Suppressor macrophage (primary cell): ENCODE results near the gene RGS6.
A peak's percentile ranks its signal among the peaks of the same experiment; 100 is the strongest.

Source experiments
- DNase-seq, 4 experiments: peaks; one replicate each; pipeline ENCODE4 v3.0.0-alpha.2; 2020 to 2022

Gene RGS6

DNA sequence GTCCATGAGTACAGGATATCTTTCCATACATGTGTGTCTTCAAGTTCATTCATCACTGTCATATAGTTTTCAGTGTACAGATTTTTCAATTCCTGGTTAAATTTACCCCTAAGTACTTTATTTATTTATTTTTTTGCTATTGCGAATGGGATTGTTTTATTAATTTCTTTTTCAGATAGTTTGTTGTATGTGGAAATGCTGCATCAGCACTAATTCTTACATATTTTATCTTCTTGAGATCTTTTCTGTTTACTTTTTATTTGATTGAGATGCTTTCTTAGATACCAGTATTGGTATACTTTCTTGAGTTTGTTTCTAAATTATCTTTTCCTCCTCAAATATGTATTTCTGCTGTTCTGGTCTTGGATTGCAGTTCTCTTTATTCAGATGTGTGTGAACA is 148.9 kb downstream of the RGS6 start:
- DNase-seq, result no peak

DNA sequence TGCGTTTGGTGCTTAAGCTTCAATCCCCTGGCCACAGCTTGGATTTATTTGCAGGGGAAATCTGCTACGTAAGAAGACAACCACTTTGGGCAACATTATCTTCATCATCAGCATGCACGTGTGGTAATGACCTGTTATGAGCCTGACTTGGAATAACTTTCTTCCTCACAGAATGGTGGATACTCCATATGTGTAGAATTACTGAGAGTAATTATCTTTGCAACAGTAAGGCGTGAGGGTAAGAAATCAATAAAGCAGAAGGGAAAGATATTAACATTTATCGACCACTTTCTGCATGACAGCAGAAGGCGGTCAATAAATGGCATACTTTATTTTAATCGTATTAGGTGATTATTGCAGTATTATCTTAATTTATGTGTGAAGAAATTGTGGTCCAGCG is 152.7 kb downstream of the RGS6 start:
- no peak for DNase-seq

DNA sequence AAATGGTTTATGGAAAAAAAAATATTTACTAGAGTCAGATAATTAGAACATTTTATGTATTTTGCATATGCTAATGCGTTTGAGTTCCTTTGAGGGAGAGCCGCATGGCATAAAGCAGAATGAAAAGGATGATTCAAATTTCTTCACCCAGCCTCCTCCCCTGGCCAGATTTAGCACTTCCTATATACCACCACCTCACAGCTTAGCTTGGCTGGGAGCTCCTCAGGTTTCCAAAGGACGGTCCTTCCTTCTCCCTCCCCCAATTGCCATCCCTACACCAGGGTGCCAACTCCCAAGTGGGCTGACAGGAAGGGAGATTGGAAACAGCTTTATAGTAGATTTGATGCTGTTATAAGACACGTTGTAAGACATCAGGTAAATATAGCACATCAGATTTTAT is 157.4 kb downstream of the RGS6 start:
- no peak for DNase-seq

DNA sequence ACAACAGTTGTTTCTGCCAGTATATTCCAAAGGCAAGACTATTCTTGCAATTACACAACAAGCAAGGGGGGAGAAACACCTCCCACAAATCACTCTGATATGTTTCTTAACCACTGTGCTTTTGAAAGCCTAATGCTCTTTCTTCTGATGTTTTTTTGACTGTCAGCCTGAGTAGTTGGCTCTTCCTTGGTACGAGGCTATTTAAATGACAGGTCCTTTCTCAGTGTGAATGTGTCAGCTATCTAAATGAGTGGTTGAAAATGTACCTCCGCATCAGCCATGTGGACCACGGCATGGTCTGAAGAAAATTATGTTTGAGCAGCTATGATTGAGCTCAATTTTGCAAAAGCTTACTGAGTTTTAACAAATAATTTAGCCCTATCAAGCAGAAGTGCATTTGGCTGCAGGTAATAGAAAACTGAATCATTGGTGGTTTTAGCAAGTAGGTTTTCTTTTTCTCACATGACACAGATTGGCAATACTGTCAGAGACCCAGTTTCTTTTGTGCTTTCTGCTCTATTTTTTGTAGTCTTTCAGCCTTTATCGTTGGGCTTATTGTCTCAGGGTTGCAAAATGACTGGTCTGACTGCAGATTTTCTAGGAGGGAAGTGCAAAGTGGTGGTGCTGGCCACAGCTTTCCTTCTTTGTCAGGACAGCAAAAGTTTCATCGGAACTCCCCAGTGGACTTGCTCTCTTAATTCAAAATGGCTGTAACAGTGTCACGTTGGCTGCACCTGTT is 162.8 kb downstream of the RGS6 start:
- DNase-seq, result no peak

DNA sequence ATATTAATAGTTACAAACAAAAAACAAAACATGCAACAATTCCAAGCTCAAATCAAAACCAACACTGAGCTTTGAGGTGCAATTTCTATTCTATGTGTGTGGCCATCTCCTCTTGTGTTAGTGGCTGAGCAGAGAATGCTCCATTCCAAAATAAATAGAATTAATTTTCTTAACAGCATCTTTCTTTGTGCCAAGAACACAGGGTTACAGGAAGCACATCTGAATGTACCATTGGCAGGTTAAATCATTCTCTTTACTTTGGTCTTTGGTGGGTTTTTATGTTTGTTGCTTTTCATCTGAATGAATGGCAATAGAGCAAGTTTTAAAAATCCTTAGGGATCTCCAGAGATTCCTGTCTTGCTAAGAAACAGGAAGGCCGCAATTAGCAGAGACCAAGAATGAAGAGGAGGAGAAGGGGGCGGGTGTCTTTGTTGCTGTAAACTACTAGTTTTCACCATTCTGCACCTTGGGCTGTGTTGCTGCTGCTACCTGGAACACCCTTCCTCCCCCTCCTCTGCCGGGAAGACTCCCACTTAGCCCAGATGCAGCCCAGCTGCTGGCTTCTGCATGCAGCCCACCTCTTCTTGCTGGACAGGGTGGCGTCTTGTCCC is 165.0 kb downstream of the RGS6 start:
- DNase-seq, result no peak

DNA sequence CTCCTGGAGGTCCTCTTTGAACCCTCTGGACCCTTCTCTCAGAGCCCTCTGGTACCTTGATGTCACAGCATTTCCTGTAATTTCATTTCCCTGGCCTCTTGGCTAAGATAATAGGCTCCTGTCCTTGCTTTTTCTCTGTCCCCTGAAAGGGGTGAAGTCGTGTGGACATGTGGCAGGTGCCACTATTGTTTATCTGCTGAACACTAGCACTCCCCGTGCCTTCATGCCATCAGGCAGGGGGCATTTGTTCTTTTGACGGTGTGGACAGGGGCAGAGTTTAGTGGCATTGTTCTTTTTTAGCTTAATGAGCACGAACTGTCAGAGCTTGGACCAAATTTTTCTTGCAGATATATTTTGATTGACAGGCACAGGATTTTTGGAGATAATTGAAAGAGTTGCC is 166.0 kb downstream of the RGS6 start:
- DNase-seq, result no peak

DNA sequence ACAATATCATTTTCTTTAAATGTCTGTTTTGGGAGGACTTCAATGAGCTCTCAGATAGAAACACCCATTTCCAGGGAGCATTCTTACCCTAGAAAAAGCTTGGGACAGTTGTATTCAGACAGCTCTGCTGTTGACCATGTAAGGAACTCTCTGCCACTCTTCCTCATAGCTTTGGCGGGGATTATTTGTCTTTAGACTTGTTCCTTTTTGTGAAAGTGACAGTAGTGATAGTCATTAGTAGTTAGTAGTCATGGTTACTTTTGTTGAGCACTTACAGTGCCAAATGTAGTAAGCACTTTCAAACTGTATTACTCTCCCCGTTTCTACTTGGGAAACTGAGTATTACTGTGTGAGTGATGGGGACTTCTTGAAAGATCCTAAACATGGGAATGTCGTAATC is 167.3 kb downstream of the RGS6 start:
- DNase-seq, result no peak

DNA sequence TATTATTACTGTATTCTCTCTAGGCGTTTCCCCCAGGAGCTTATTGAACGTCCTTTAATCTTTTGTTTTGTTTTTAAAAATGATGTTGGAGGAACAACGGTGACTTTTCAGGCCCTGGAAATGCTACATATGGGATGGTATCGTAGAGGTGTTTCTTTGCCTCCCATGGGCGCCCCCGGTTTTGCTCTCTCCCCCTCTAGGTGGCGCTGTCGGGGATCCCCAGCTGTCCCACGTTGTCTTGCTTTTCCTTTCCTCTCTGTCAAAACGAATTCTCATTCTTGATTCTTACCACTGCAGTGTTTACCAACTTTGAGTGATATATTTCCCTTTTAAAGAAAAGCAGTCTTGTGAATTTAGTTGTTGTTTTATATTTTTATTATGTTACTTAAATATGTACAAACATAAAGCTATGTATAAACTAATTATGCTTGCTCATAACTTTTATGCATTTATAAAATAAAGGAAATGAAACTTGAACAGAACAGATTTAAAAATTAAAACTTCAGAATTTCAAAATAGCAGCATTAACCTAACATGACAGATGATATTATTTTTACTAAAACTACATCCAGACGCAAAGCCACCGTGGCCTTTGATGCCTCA is 171.9 kb downstream of the RGS6 start:
- DNase-seq, result peak; percentile 57 to 76 (median 65)

DNA sequence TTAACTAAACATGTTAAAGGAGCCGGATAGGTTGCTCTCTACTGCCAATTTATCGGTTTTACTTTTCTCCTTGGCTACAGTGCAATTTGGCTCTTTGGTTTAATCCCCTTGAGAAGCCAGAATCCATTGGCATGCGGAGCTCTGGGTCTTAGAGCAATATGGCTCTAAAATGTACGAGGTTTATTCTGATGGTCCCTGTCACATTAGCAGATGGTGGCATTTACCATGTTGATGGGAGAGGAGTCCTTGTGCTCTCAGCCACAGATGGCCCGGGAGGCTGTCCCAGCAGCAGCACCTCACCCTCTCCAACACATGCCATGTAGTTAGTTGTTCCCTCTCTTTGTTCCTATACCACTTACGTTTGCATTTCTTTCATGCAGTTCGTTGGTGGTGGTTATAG is 179.7 kb downstream of the RGS6 start:
- no peak for DNase-seq

DNA sequence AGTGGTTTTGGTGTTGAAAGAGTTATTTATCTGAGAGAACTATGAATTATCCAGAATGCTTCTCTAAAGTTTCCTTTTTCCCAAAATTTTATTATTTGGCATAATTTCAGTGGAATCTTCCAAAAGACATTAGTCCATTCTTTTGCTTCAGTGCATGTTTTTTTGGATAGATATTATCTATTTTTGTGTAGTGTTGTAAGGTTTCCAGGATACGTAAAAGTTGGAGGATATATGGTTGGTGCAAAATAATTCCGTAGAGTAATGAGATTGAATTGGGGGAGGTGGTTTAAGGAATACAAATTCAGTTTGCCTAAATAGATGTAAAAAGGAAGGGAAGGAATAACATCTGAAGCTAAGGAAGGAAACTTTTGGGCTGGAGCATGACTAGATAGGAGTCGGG is 186.6 kb downstream of the RGS6 start:
- DNase-seq, result no peak

DNA sequence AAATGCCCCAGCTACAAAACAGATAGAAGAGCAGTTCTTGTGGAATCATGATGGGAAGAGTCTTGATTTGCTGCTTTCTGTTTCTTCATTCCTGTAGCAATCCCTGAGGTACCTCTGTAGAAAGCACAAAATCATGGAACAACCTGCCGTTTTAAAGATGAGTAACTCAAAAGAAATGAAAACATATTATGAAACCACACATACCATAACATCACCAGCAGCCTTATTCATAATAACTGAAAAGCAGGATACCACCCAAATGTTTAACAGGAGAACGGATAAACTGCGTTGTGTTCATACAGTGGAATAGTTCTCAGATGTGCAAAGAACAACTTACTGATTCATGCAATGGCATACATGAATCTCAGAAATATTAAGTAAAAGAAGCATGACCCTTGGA is 188.1 kb downstream of the RGS6 start:
- no peak for DNase-seq

DNA sequence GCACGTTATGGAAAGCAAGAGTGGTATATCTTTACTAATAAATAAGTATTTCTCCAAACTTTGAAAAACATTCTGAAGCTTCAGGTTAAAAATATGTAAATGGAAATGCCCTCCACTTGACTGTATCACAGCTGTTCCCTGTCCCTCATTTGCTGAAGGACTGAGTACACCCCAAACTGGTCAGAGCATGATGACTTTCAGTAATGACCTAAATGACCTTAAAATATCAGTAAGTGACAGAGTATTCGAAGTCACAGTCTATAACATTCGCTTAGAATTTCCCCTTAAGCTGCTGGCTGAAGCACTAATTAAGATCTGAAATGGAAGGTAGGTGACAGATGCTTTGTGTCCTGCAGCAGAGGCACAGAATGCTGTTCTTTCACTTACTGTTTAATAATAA is 191.5 kb downstream of the RGS6 start:
- no peak for DNase-seq

DNA sequence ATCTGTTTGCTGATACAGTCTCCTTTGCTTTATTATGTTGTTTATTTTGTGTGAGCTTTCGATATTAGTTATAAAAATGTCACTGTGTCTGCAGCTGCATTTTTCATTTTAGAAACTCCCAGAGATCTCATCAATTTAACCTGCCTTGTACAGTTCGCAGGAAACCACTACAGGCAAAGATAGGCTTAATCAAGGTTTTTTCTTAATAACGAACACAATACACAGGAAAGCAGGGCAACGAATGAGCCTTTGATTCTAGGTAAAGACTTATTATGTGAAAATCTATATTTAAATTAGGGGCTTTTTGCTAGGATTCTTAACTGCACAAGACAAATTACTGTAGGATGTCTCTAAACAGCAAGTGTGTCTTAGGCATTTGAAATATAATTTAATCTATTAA is 191.9 kb downstream of the RGS6 start:
- no peak for DNase-seq

DNA sequence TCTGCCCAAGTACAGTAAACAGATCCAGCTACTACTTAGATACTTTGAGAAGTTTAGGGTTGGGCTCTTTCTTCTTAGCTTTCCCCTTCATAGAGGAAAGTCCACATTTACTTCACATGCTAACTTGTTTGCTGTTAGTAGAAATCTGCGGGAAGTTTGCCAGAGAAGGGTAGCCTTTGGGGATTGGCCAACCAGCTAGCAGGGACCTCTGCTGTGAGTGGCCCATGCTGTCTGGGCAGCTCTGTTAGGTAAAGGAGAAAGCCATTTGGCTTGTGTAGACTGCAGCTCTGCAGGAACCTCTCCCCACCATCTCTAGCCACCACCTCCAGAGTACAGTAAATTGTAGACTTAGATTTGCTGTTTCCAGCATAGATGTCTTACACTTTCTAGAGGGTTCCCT is 193.9 kb downstream of the RGS6 start:
- DNase-seq, result no peak

DNA sequence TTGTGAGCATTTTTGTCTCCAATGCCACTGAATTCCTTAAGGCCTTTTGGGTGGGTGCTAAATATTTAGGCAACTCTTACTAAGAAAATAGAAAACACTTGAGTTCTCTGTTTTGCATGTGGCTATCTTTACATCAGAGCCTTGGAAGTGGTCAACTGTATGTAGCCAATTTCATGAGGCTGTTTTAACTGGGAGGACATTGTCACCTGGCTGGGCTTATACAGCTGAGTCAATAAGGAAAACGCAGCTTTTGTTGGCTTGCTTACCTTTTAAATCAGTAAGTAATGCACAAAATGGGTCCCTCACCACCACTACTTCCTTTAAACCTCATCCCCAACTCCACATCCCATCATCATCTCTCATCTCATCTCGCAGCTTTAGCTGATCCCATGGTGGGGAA is 194.3 kb downstream of the RGS6 start:
- DNase-seq, result no peak

DNA sequence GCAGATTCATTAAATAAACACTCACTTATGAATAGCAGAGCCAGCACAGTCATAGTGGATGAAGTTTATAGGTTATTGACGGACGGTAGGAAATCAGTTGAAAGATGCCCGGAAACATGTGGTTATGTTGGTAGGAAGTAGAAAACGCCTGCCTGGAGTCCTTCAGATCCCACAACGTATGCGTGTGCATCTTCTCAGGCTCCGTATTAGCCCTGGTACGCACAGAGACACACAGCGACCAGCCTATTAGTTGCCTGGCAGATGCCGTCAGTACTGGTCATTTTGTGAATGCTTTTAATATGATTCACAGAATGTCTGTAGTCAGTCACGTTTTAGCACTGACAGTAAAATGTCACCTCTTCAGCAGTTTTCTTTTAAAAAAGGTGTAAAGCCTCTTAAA is 196.4 kb downstream of the RGS6 start:
- DNase-seq, result no peak

DNA sequence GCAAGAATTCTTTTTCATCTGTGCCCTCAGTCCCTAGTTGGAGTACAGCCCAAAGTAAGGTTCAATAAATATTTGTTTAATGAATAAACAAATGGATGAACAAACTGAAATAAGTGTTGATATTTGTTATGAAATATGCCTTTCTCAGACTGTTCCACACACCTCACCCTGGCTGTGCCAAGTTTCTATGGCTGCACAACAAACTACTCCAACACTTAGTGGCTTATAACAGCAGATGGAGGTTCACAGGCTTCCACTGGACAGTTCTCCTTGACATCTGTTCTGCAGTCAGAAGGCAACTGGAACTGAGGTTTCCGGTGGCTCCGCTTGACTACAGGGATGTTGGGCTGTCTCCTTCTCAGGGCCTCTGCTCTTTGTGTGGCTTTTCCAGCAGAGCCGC is 197.1 kb downstream of the RGS6 start:
- no peak for DNase-seq

DNA sequence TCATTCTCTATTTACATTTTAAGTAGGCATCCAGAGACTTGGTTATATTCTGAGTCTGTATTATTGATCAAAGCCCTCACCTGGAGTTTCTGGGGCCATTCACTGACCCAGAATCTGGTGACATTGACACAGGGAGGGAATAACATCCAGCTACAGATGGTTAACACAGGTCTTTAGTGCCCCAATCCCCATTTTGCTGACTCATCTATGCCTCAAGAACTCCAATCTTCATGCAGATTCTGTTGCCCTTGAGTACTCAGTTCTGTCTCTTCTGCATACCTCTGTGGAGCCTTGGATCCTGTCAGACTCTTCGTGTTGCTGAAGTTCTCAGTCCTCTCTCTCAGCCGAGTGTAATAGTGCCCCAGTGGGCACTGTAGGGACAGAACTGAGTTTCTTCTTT is 208.9 kb downstream of the RGS6 start:
- no peak for DNase-seq

DNA sequence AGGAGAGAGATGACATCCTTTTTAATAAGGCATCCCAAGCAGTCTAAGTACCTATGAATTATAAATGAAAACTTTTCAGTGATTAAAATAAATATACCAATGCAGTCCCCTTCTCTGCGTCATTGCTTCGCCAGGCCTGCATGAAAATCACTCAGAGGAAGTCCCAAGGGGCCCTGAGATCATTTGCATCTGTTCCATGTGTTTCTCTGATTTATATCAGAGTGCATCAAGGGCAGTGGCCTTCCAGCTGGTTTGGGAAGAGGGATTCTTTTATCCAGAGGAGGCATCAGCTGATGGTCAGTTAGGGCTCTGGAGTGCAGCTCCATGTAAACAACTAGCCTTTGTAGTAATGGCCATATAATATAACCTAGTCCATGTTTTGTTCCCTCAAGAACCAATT is 210.1 kb downstream of the RGS6 start:
- DNase-seq, result no peak

DNA sequence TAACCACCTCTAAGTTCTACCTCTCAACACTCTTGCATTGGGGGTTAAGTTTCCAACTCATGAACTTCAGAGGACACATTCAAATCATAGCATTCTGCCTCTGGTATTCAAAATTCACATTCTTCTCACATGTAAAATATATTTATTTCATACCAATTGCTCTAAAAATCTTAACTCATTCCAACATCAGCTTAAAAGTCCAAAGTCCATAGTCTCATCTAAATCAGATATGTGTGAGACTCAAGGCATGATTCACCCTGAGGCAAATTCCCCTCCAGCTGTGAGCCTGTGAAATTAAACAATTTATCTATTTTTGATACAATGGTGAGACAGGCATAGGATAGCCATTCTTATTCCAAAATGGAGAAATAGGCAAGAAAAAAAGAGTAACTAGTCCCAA is 214.0 kb downstream of the RGS6 start:
- DNase-seq, result no peak

DNA sequence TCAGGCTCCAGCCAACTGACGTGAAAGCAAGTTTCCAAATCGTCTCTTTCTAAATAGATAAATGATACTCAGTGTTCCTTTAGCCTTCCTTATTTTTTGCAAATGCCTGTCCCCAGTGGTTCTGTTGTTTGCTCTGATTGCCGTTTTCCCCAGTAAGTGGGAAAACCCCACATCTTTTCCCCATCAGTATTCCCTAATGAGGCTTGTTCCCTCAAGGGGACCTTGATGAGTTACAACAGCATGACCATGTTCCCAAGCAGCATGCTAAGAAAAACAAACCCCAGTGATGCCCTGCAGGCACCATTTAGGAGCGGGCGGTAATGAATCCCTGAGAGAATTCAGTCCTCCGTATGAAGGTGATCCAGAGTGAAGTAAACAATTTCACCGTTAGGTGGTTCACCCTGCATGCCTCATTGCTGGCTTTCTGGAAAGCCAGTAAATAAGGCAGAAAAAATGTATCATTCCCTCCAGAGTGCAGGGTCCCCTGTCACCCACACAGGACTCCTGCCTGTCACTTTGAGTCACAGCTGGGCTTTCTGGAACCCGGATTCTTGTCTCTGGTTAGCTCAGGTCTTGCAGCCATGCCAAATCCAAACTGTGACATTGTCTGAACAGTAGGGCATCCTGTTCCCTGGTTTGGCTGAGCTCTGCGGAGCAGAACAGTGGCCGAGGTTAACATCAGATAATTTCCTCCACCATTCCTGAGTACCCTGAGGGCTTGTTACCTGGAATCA is 222.6 kb downstream of the RGS6 start:
- no peak for DNase-seq

DNA sequence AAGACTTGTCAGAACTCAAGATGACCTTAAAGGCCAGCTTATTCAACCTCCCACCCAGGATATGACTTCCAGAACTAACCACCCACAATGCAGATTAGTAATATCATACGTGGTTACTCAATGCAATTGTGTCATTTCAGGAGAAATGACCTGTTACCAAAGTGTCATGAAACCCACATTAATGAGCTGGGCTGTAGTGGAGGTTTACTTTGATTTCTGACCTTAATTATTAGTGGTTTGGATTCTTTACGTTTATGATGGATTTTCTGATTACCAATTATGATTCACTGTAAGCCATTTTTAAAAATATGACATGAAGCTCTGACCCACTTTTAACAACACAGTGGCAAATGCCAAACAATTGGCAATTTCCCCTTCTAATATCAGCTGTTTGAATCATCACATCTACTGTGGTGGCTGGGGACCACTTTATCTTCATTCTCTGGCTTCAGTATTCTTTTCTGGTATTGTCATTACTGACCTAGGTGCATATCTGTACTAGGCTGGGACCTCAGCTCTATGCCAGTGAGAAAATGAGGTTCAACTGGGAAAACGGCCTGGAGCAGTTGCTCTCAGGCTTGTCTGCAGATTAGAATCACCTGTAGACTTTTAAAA is 223.3 kb downstream of the RGS6 start:
- DNase-seq, result peak; percentile 19 to 75 (median 40)
